GM12878 (cell line): Measurements from ENCODE around the gene AZU1. TPM values are rescaled to one million over a fixed set of nuclear protein-coding genes. Genes with fewer than 3 reads are reported as not detected.

Experiments used
- ATAC-seq: fragments of 200-7000 bp; cut with Tn5 transposase; 3 replicates; pipeline ENCODE4 v1.9.1; 2020; ENCODE audit warnings: mild to moderate bottlenecking, moderate library complexity
- BruUV-seq: library from RNA; stranded (reverse); fragments of 400-500 nt; replicated peaks from 2 replicates; lab custom pipeline; 2021; lab: Mats Ljungman, UMichigan
- CTCF ChIA-PET: fragments of 300-600 bp; sonication (Branson Sonifier 250); formaldehyde crosslinking; extraction: SDS; loops from one replicate; lab custom pipeline; 2021; ENCODE audit warnings: inconsistent platforms; lab: Yijun Ruan, JAX
- POLR2A ChIA-PET: fragments of 350-600 bp; formaldehyde crosslinking; extraction: SDS; loops from one replicate; lab custom pipeline; 2021; ENCODE audit warnings: inconsistent platforms; lab: Charles Lee
- RAD21 ChIA-PET: fragments of 300-600 bp; sonication (Branson Sonifier 250); formaldehyde crosslinking; loops from one replicate; lab custom pipeline; 2023; ENCODE audit warnings: antibody characterized with exemption; ENCODE audit not compliant: unreplicated experiment; lab: Charles Lee
- SMC1A ChIA-PET: fragments of 300-600 bp; sonication (Branson Sonifier 250); formaldehyde crosslinking; loops from one replicate; lab custom pipeline; 2023; ENCODE audit not compliant: unreplicated experiment, uncharacterized antibody; lab: Charles Lee
- DNase-seq: peaks from one replicate; pipeline ENCODE4 v3.0.0-alpha.2; 2011; ENCODE audit warnings: low read depth, low spot score
- FAIRE-seq: peaks from 3 replicates; lab custom pipeline; 2011; peaks lifted over from hg19 to GRCh38; lab: Jason Lieb, UNC
- H2AFZ ChIP-seq: 2 replicates; pipeline ENCODE4 v1.6.0; 2011; ENCODE audit warnings: low read depth, low read length, control low read depth; ENCODE audit not compliant: control insufficient read depth
- H3K27ac ChIP-seq: 2 replicates; pipeline ENCODE4 v1.5.1; 2011; ENCODE audit warnings: control low read depth; ENCODE audit not compliant: control insufficient read depth, insufficient read depth
- H3K27me3 ChIP-seq, 2 experiments: replicated peaks in 1 of 2; 2 replicates each; pipeline versions ENCODE4 v1.6.0 to v1.6.1; 2011; ENCODE audit warnings: low read length in 1 of 2; ENCODE audit not compliant: control insufficient read depth in 2 of 2, insufficient read depth in 2 of 2
- H3K36me3 ChIP-seq, 2 experiments: 2 replicates each; pipeline ENCODE4 v1.5.1; 2011; ENCODE audit warnings: low read length in 1 of 2; ENCODE audit not compliant: control insufficient read depth in 2 of 2, insufficient read depth in 2 of 2
- H3K4me1 ChIP-seq: 2 replicates; pipeline ENCODE4 v1.6.1; 2011; ENCODE audit warnings: mild to moderate bottlenecking, low read length, moderate library complexity, mixed read lengths; ENCODE audit not compliant: control insufficient read depth, insufficient read depth
- H3K4me2 ChIP-seq: 2 replicates; pipeline ENCODE4 v1.6.0; 2011; ENCODE audit warnings: control low read depth; ENCODE audit not compliant: control insufficient read depth, insufficient read depth
- H3K4me3 ChIP-seq: fragments of 200-600 bp; sonication (generic); 2 replicates; pipeline ENCODE4 v1.5.1; 2016
- H3K79me2 ChIP-seq: 2 replicates; pipeline ENCODE4 v1.6.0; 2011; ENCODE audit warnings: low read length; ENCODE audit not compliant: control insufficient read depth, insufficient read depth
- H3K9ac ChIP-seq: 2 replicates; pipeline ENCODE4 v1.8.0; 2011; ENCODE audit warnings: low read length, control low read depth, mixed read lengths; ENCODE audit not compliant: control insufficient read depth, insufficient read depth
- H3K9me3 ChIP-seq: replicated peaks from 3 replicates; pipeline ENCODE4 v1.5.1; 2011; ENCODE audit warnings: mild to moderate bottlenecking, low read length; ENCODE audit not compliant: control insufficient read depth, insufficient read depth
- H4K20me1 ChIP-seq: 2 replicates; pipeline ENCODE4 v1.6.0; 2011; ENCODE audit not compliant: control insufficient read depth, insufficient read depth
- CBFB ChIP-seq: IDR thresholded peaks from 2 replicates; pipeline ENCODE4 v1.6.1; 2016; ENCODE audit warnings: antibody characterized with exemption, low read depth
- CBX3 ChIP-seq: fragments of 200-600 bp; sonication (generic); IDR thresholded peaks from 2 replicates; pipeline ENCODE4 v1.6.1; 2016; ENCODE audit warnings: low read depth, borderline replicate concordance
- CEBPB ChIP-seq, 2 experiments: fragments of 150-350 bp in 1 of 2; IDR thresholded peaks; 2 replicates each; pipeline ENCODE4 v1.6.1; 2012 to 2014; ENCODE audit warnings: low read depth in 2 of 2, low read length in 2 of 2, borderline replicate concordance in 1 of 2, inconsistent platforms in 1 of 2
- CTCF ChIP-seq, 3 experiments: IDR thresholded peaks in 2 of 3; conservative IDR thresholded peaks in 1 of 3; 2 replicates each; pipeline ENCODE4 v1.5.1; 2011; ENCODE audit warnings: low read depth in 3 of 3, low read length in 3 of 3, mild to moderate bottlenecking in 3 of 3, control low read depth in 2 of 3, moderate library complexity in 2 of 3, inconsistent platforms in 1 of 3, mixed read lengths in 1 of 3; ENCODE audit not compliant: control insufficient read depth in 2 of 3, insufficient read depth in 1 of 3; ENCODE audit errors: extremely low read depth in 1 of 3
- E2F8 ChIP-seq: fragments of 450-650 bp; IDR thresholded peaks from 2 replicates; pipeline ENCODE4 v1.6.1; 2018; ENCODE audit warnings: mild to moderate bottlenecking, low read depth, moderate library complexity; ENCODE audit not compliant: partially characterized antibody
- ESRRA ChIP-seq: IDR thresholded peaks from 2 replicates; pipeline ENCODE4 v1.6.1; 2012; ENCODE audit warnings: mild to moderate bottlenecking, low read length, improper control_type of control experiment
- FOXK2 ChIP-seq: fragments of 450-650 bp; IDR thresholded peaks from 2 replicates; pipeline ENCODE4 v1.6.1; 2017; ENCODE audit warnings: mild to moderate bottlenecking, moderate library complexity
- IRF5 ChIP-seq: fragments of 450-650 bp; IDR thresholded peaks from 2 replicates; pipeline ENCODE4 v1.6.1; 2017; ENCODE audit warnings: borderline replicate concordance
- MYB ChIP-seq: fragments of 150-350 bp; IDR thresholded peaks from 2 replicates; pipeline ENCODE4 v1.6.1; 2014; ENCODE audit warnings: mild to moderate bottlenecking, low read depth, low read length, borderline replicate concordance
- NBN ChIP-seq: fragments of 450-650 bp; IDR thresholded peaks from 2 replicates; pipeline ENCODE4 v1.6.1; 2016
- NRF1 ChIP-seq: conservative IDR thresholded peaks from 2 replicates; pipeline ENCODE4 v1.6.1; 2011; ENCODE audit warnings: mild to moderate bottlenecking, low read depth, low read length, improper control_type of control experiment
- PAX5 ChIP-seq: IDR thresholded peaks from 2 replicates; pipeline ENCODE4 v1.6.1; 2011; ENCODE audit warnings: low read depth, low read length, borderline replicate concordance
- POLR2AphosphoS2 ChIP-seq: IDR thresholded peaks from 2 replicates; pipeline ENCODE4 v1.6.1; 2011; ENCODE audit warnings: low read depth, mild to moderate bottlenecking, low read length, improper control_type of control experiment, moderate library complexity
- SUPT20H ChIP-seq: IDR thresholded peaks from 2 replicates; pipeline ENCODE4 v1.6.1; 2011; ENCODE audit warnings: low read depth, mild to moderate bottlenecking, low read length, moderate library complexity, borderline replicate concordance; ENCODE audit not compliant: control insufficient read depth
- TBL1XR1 ChIP-seq: IDR thresholded peaks from 2 replicates; pipeline ENCODE4 v1.6.1; 2012; ENCODE audit warnings: low read depth, low read length, improper control_type of control experiment
- TCF7 ChIP-seq: IDR thresholded peaks from 2 replicates; pipeline ENCODE4 v1.6.1; 2014; ENCODE audit warnings: antibody characterized with exemption, borderline replicate concordance
- WGBS: methylation state at CpG from one replicate; pipeline ENCODE4 v1.1.6; 2016; ENCODE audit warnings: low lambda C conversion rate; ENCODE audit not compliant: insufficient replicate concordance, insufficient coverage; ENCODE audit errors: missing lambda C conversion rate; 5-methylcytosine and 5-hydroxymethylcytosine counted together
- in situ Hi-C: fragments of 300-500 bp; cut with MboI; formaldehyde crosslinking; loops from 9 replicates; pipeline ENCODE4 v1.14.3; 2018; ENCODE audit warnings: mixed read lengths
- intact Hi-C: fragments of 100-400 bp; cut with micrococcal nuclease; formaldehyde crosslinking; loops from one replicate; pipeline ENCODE4 v1.14.2; 2022; ENCODE audit not compliant: unreplicated experiment
- polyA plus RNA-seq, 11 experiments: library from polyadenylated mRNA; depleted of rRNA in 4 of 11; unstranded in 6 of 11; stranded (reverse) in 5 of 11; fragments of >200 nt; fragmentation: Nextera tagmentation in 4 of 11; fragmentation: Illumina TruSeq in 1 of 11; extraction: Ambion mirVana in 4 of 11; extraction: Trizol in 1 of 11; gene quantifications; 1 replicate in 1 of 11; 2 replicates in 10 of 11; pipeline versions ENCODE4 v1.2.1 to v1.2.3, GENCODE V29; 2011 to 2016; ENCODE audit warnings: inconsistent platforms in 2 of 11, missing spikeins in 2 of 11, low read depth in 1 of 11
- total RNA-seq, 4 experiments: library from RNA; depleted of rRNA in 3 of 4; stranded (reverse); fragments of >200 nt in 3 of 4; fragmentation: Illumina TruSeq in 1 of 4; extraction: Trizol in 1 of 4; gene quantifications; 2 replicates each; pipeline versions ENCODE4 v1.2.1 to v1.2.3, GENCODE V29; 2013 to 2021

Gene AZU1
- total and polyA plus RNA-seq, 10 of the 15 experiments (the other 5 are each of a cell fraction or from before 2014, with no cell fraction given), result not detected

GRCh38 chr19:782185-782877, 45.3 kb upstream of the AZU1 start:
- no peak for TF ChIP-seq IRF5
- no peak for TF ChIP-seq CBFB
- TF ChIP-seq NBN, result no peak
- TF ChIP-seq CBX3, result no peak
- TF ChIP-seq MYB, result no peak
- no peak for TF ChIP-seq CTCF (IDR thresholded peaks at IDR 0.05 in 2 of 3, conservative IDR thresholded peaks at IDR 0.05 in 1 of 3; ENCODE audit: control insufficient read depth in 2 of 3, extremely low read depth in 1 of 3, insufficient read depth in 1 of 3, low read depth in 3 of 3, low read length in 3 of 3)
- no peak for TF ChIP-seq ESRRA
- no peak for TF ChIP-seq POLR2AphosphoS2
- TF ChIP-seq FOXK2, result no peak
- no peak for TF ChIP-seq PAX5
- TF ChIP-seq E2F8, result no peak
- TF ChIP-seq CEBPB (IDR thresholded peaks at IDR 0.05; ENCODE audit: borderline replicate concordance in 1 of 2, low read depth in 2 of 2, low read length in 2 of 2), result no peak
- TF ChIP-seq SUPT20H, result no peak
- no peak for TF ChIP-seq TBL1XR1
- TF ChIP-seq TCF7, result no peak
- no peak for TF ChIP-seq NRF1
- TF ChIP-seq, all 136 proteins: peak for 0
- ATAC-seq (no peak), DNase-seq (no peak), FAIRE-seq (no peak)
- Histone ChIP-seq H2AFZ (no peak overlapping the region), H3K4me3 (no peak overlapping the region), H3K4me1 (no peaks in the 10 kb centered on the region), H3K27me3 (no peaks in the 10 kb centered on the region), H3K79me2 (no peaks in the 10 kb centered on the region), H3K4me2 (no peak overlapping the region), H3K9me3 (no peaks in the 10 kb centered on the region), H3K9ac (no peak overlapping the region), H4K20me1 (no peaks in the 10 kb centered on the region), H3K36me3 (no peaks in the 10 kb centered on the region), H3K27ac (no peak overlapping the region)
- in situ Hi-C loops (no loop called here), intact Hi-C loops (no loop called here)
- ChIA-PET POLR2A (no interaction called here), CTCF (no interaction called here), SMC1A (no interaction called here), RAD21 (no interaction called here)
- 40% methylated on average over 29 of the region's 29 CpGs for WGBS
- BruUV-seq, result no TSS peak
